Suprapubic skin (tissue), 4 donors: ENCODE data around the gene CUBN. TPM values are rescaled to one million over a fixed set of nuclear protein-coding genes. Genes with fewer than 3 reads are reported as not detected.

Experiments used
- DNase-seq, 2 donors: peaks; one replicate each; pipeline ENCODE4 v3.0.0-alpha.2; 2019; ENCODE audit warnings: low spot score in 2 of 2
- H3K27ac ChIP-seq: fragments of 200-600 bp; sonication (generic); one replicate; pipeline ENCODE4 v1.5.1; 2019
- H3K27me3 ChIP-seq: fragments of 200-600 bp; sonication (generic); one replicate; pipeline ENCODE4 v1.5.1; 2019
- H3K36me3 ChIP-seq: fragments of 200-600 bp; sonication (generic); one replicate; pipeline ENCODE4 v1.5.1; 2019
- H3K4me1 ChIP-seq: fragments of 200-600 bp; sonication (generic); one replicate; pipeline ENCODE4 v1.5.1; 2019
- H3K4me3 ChIP-seq: fragments of 200-600 bp; sonication (generic); one replicate; pipeline ENCODE4 v1.5.1; 2019; ENCODE audit warnings: mild to moderate bottlenecking
- H3K9me3 ChIP-seq: fragments of 200-600 bp; sonication (generic); one replicate; pipeline ENCODE4 v1.5.1; 2019
- CTCF ChIP-seq, 2 donors: fragments of 200-600 bp in 1 of 2; fragments of 450-650 bp in 1 of 2; sonication (generic) in 1 of 2; IDR thresholded peaks; one replicate each; pipeline ENCODE4 v1.5.1; 2016 to 2019; ENCODE audit warnings: antibody characterized with exemption in 2 of 2, mild to moderate bottlenecking in 1 of 2, moderate library complexity in 1 of 2
- EP300 ChIP-seq: sonication (generic); formaldehyde crosslinking; IDR thresholded peaks from one replicate; pipeline ENCODE4 v1.6.1; 2017; ENCODE audit warnings: antibody characterized with exemption
- POLR2A ChIP-seq, 2 donors: fragments of 450-650 bp; IDR thresholded peaks; one replicate each; pipeline ENCODE4 v1.6.1; 2017; ENCODE audit warnings: antibody characterized with exemption in 2 of 2, mild to moderate bottlenecking in 2 of 2, moderate library complexity in 2 of 2
- POLR2AphosphoS5 ChIP-seq, 3 donors: sonication (generic); formaldehyde crosslinking; IDR thresholded peaks; one replicate each; pipeline ENCODE4 v1.6.1; 2017; ENCODE audit warnings: antibody characterized with exemption in 3 of 3
- WGBS: methylation state at CpG from one replicate; pipeline ENCODE4 v1.1.5; 2018; 5-methylcytosine and 5-hydroxymethylcytosine counted together
- total RNA-seq, 4 donors: library from RNA; depleted of rRNA; stranded (reverse); fragments of >200 nt; gene quantifications; one replicate each; pipeline ENCODE4 v1.1.0, GENCODE V29; 2016

CUBN gene
- total RNA-seq, 4 donors from 2014 or later: 1.1 to 8.4 (median 1.2) TPM

- TF ChIP-seq POLR2AphosphoS5 (IDR thresholded peaks at IDR 0.05) (no peak), EP300 (no peak), POLR2A (IDR thresholded peaks at IDR 0.05) (no peak), CTCF (IDR thresholded peaks at IDR 0.05) (no peak)
- H3K9me3 ChIP-seq: no peaks in the 10 kb centered on the region
- 88% methylated on average over 4 of the region's 4 CpGs for WGBS
These were observed 218.8 kb downstream of the CUBN start for GRCh38 chr10:16910793-16911164.

GRCh38 chr10:16909961-16910792 lies 219.4 kb downstream of the CUBN start:
- Histone ChIP-seq H3K4me3 (no peak overlapping the region), H3K36me3 (no peaks in the 10 kb centered on the region), H3K4me1 (no peaks in the 10 kb centered on the region), H3K27me3 (no peaks in the 10 kb centered on the region), H3K9me3 (no peaks in the 10 kb centered on the region), H3K27ac (no peak overlapping the region)
- 72% methylated on average over 4 of the region's 4 CpGs for WGBS
- TF ChIP-seq POLR2AphosphoS5 (IDR thresholded peaks at IDR 0.05) (no peak), EP300 (no peak), POLR2A (IDR thresholded peaks at IDR 0.05) (no peak), CTCF (IDR thresholded peaks at IDR 0.05) (no peak)
- DNase-seq: no peak

More at GRCh38 chr10:16910793-16911164, 218.8 kb downstream of the CUBN start:
- H3K27ac ChIP-seq: no peak overlapping the region
- no peaks in the 10 kb centered on the region for H3K4me1 ChIP-seq
- H3K4me3 ChIP-seq: no peak overlapping the region
- DNase-seq: no peak
- H3K27me3 ChIP-seq: no peaks in the 10 kb centered on the region
- no peaks in the 10 kb centered on the region for H3K36me3 ChIP-seq

- H3K27me3 ChIP-seq: no peaks in the 10 kb centered on the region
- WGBS: 75% methylated on average over 1 of the region's 1 CpG
- no peak overlapping the region for H3K4me3 ChIP-seq
- peaks cover 4% of the 10 kb centered on the region for H3K4me1 ChIP-seq
- no peak overlapping the region for H3K27ac ChIP-seq
- H3K36me3 ChIP-seq: no peaks in the 10 kb centered on the region
- TF ChIP-seq EP300: no peak
- no peak for DNase-seq
- no peaks in the 10 kb centered on the region for H3K9me3 ChIP-seq
These were observed 220.3 kb downstream of the CUBN start for GRCh38 chr10:16909271-16909767.

- Histone ChIP-seq H3K27ac (no peak overlapping the region), H3K27me3 (no peaks in the 10 kb centered on the region), H3K4me1 (peaks cover 4% of the 10 kb centered on the region), H3K36me3 (no peaks in the 10 kb centered on the region), H3K4me3 (no peak overlapping the region), H3K9me3 (no peaks in the 10 kb centered on the region)
- WGBS: 64% methylated on average over 2 of the region's 2 CpGs
- no peak for TF ChIP-seq POLR2A (IDR thresholded peaks at IDR 0.05)
- no peak for TF ChIP-seq CTCF (IDR thresholded peaks at IDR 0.05)
- no peak for TF ChIP-seq EP300
- no peak for TF ChIP-seq POLR2AphosphoS5 (IDR thresholded peaks at IDR 0.05)
- no peak for DNase-seq
These were observed 221.9 kb downstream of the CUBN start for GRCh38 chr10:16907687-16908086.

- WGBS: 84% methylated on average over 8 of the region's 8 CpGs
- Histone ChIP-seq H3K9me3 (no peaks in the 10 kb centered on the region), H3K4me3 (no peak overlapping the region), H3K27me3 (no peaks in the 10 kb centered on the region), H3K36me3 (no peaks in the 10 kb centered on the region), H3K4me1 (peaks cover 4% of the 10 kb centered on the region), H3K27ac (peak overlapping the region; percentile 76)
- DNase-seq: peak in 1 of 2 donors; percentile 71
- TF ChIP-seq POLR2AphosphoS5 (IDR thresholded peaks at IDR 0.05): peak in 2 of 3 donors; percentile 11 to 76
- TF ChIP-seq POLR2A (IDR thresholded peaks at IDR 0.05): no peak
These were observed 224.3 kb downstream of the CUBN start for GRCh38 chr10:16905320-16905719.

- no peak overlapping the region for H3K4me3 ChIP-seq
- H3K27me3 ChIP-seq: no peaks in the 10 kb centered on the region
- 69% methylated on average over 4 of the region's 4 CpGs for WGBS
- TF ChIP-seq EP300 (no peak), CTCF (IDR thresholded peaks at IDR 0.05) (no peak), POLR2AphosphoS5 (IDR thresholded peaks at IDR 0.05) (no peak), POLR2A (IDR thresholded peaks at IDR 0.05) (no peak)
- DNase-seq: no peak
- no peaks in the 10 kb centered on the region for H3K9me3 ChIP-seq
- peak overlapping the region; percentile 76 for H3K27ac ChIP-seq
- peaks cover 4% of the 10 kb centered on the region for H3K4me1 ChIP-seq
- no peaks in the 10 kb centered on the region for H3K36me3 ChIP-seq
These were observed 225.0 kb downstream of the CUBN start for GRCh38 chr10:16904639-16905061.
